ENCODE results near the gene KPTN. TPM values are rescaled to one million over a fixed set of nuclear protein-coding genes. Genes with fewer than 3 reads are reported as not detected.

Gene KPTN
- 1 to 10 TPM; 4.5 to 8.0 TPM for total RNA-seq

GRCh38 chr19:47483800-47484690, at the start of gene KPTN:
KPTN (minus strand) TSS chr19:47484219; CDS start chr19:47484160, 59 bp downstream.

GRCh38 chr19:47514869-47515588, 31.0 kb upstream of the KPTN start, which contains the start of gene NAPA:
NAPA (minus strand) TSS chr19:47515063; CDS start chr19:47514940, 123 bp downstream.

GRCh38 chr19:47471733-47472457, 12.1 kb downstream of the KPTN start, which contains the start of gene SLC8A2:
SLC8A2 (minus strand) TSS chr19:47471893; CDS start chr19:47466403, 5,490 bp downstream.

Other genes with a start within 250 kb of the KPTN start
- 1 to 10 TPM; 2.1 to 4.3 TPM for gene CCDC9, start 227.7 kb downstream of the KPTN start, total RNA-seq
- gene INAFM1, start 209.3 kb downstream of the KPTN start, total RNA-seq: under 1 TPM; 0.69 to 1.00 TPM
- gene C5AR1, start 174.4 kb downstream of the KPTN start, total RNA-seq: under 1 TPM; under 0.01 to 0.33 TPM
- gene C5AR2, start 152.0 kb downstream of the KPTN start, total RNA-seq: not detected
- gene DHX34, start 134.9 kb downstream of the KPTN start, total RNA-seq: 10 to 100 TPM; 11.0 to 15.3 TPM
- gene MEIS3, start 64.7 kb downstream of the KPTN start, total RNA-seq: 10 to 100 TPM; 11.0 to 29.3 TPM
- 1 to 10 TPM in 1 of 2 donors, under 1 TPM in 1; 0.33 to 1.0 TPM for gene SLC8A2, start 12.3 kb downstream of the KPTN start, total RNA-seq
- 100 to 1,000 TPM; 269 to 270 TPM for gene NAPA, start 30.8 kb upstream of the KPTN start, total RNA-seq
- under 1 TPM in 1 of 2 donors, not detected in 1; 0.69 TPM for gene ZNF541, start 88.9 kb upstream of the KPTN start, total RNA-seq
- gene BICRA, start 124.9 kb upstream of the KPTN start, total RNA-seq: 10 to 100 TPM in 1 of 2 donors, 1 to 10 TPM in 1; 7.3 to 11.7 TPM
- gene EHD2, start 229.2 kb upstream of the KPTN start, total RNA-seq: 10 to 100 TPM; 14.5 to 18.3 TPM

Data from melanocyte of skin (primary cell).